SK-N-SH (cell line): ENCODE results near the gene MSH5.

ENCODE experiments used
- EP300 ChIP-seq, 2 experiments: IDR thresholded peaks; 2 replicates each; pipeline versions ENCODE4 v1.4.0 to v1.6.1; 2012; ENCODE audit warnings: borderline replicate concordance in 1 of 2, low read depth in 1 of 2, low read length in 1 of 2
- EZH2phosphoT487 ChIP-seq: fragments of 200-600 bp; sonication (generic); IDR thresholded peaks from 2 replicates; pipeline ENCODE4 v1.6.1; 2017; ENCODE audit warnings: low read depth, mixed run types, mild to moderate bottlenecking, antibody characterized with exemption, moderate library complexity, borderline replicate concordance
- POLR2AphosphoS5 ChIP-seq: IDR thresholded peaks from 2 replicates; pipeline ENCODE4 v1.6.1; 2012; ENCODE audit warnings: low read depth, low read length
- RAD21 ChIP-seq: IDR thresholded peaks from 2 replicates; pipeline ENCODE4 v1.6.1; 2012; ENCODE audit warnings: mild to moderate bottlenecking, low read length
- TF ChIP-seq, protein P1 (sequence below): fragments of 200-600 bp; sonication (generic); IDR thresholded peaks from 2 replicates; pipeline ENCODE4 v1.6.1; 2017; ENCODE audit warnings: antibody characterized with exemption, mild to moderate bottlenecking, moderate library complexity
- TF ChIP-seq, protein P2 (sequence below): IDR thresholded peaks from 2 replicates; pipeline ENCODE4; 2012
- TF ChIP-seq, protein P3 (sequence below): IDR thresholded peaks from 2 replicates; pipeline ENCODE4 v1.6.1; 2012; ENCODE audit warnings: mild to moderate bottlenecking, low read depth, low read length, moderate library complexity
- TF ChIP-seq, protein P4 (sequence below): IDR thresholded peaks from 2 replicates; pipeline ENCODE4 v1.4.0; 2012; ENCODE audit warnings: low read depth, borderline replicate concordance

DNA sequence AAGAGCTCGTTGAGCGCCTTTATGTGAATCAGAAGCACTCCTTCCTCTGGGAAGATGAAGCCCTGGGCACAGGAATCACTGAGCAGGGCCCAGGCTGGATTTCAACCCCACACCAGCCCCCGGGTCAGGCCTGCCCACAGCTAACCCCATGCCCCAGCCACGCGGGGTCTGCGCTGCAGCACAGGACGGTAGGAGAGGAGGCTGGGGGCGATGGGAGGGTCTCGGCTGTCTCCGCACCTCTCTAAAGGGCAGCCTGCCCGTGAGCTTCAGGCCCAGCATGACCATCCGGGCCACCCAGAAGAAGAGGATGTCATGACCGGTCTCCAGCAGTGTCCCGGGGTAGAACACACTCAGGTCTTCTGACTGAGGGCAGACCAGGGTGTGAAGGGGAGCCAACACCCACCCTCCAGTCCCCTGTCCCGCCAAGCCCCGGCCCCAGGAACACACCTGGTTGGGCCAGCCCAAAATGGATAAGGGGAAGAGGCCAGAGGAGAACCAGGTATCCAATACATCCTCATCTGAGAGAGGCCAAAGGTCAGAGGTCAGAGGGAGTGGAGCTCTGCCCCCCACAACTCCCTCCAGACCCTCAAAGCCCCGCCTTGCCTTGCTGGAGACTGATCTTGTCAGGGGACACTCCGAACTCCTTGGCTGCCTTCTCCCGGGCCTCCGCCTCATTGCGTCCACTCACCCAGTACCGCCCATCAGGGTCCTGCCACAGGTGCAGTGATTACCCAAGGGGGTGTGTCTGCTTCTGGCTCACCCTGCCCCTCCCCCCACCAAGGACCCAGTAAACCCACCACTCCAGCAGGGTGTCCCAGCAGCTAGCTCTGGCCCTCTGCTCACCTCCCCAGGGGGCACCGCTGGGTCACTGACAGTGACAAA, 41.7 kb downstream of the MSH5 start:
- TF ChIP-seq, protein P1, sequence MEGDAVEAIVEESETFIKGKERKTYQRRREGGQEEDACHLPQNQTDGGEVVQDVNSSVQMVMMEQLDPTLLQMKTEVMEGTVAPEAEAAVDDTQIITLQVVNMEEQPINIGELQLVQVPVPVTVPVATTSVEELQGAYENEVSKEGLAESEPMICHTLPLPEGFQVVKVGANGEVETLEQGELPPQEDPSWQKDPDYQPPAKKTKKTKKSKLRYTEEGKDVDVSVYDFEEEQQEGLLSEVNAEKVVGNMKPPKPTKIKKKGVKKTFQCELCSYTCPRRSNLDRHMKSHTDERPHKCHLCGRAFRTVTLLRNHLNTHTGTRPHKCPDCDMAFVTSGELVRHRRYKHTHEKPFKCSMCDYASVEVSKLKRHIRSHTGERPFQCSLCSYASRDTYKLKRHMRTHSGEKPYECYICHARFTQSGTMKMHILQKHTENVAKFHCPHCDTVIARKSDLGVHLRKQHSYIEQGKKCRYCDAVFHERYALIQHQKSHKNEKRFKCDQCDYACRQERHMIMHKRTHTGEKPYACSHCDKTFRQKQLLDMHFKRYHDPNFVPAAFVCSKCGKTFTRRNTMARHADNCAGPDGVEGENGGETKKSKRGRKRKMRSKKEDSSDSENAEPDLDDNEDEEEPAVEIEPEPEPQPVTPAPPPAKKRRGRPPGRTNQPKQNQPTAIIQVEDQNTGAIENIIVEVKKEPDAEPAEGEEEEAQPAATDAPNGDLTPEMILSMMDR, result no peak
- no peak for TF ChIP-seq EP300 (IDR thresholded peaks at IDR 0.05; ENCODE audit: borderline replicate concordance in 1 of 2, low read depth in 1 of 2, low read length in 1 of 2)
- TF ChIP-seq POLR2AphosphoS5, result no peak
- TF ChIP-seq, protein P2, sequence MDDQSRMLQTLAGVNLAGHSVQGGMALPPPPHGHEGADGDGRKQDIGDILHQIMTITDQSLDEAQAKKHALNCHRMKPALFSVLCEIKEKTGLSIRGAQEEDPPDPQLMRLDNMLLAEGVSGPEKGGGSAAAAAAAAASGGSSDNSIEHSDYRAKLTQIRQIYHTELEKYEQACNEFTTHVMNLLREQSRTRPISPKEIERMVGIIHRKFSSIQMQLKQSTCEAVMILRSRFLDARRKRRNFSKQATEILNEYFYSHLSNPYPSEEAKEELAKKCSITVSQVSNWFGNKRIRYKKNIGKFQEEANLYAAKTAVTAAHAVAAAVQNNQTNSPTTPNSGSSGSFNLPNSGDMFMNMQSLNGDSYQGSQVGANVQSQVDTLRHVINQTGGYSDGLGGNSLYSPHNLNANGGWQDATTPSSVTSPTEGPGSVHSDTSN, result no peak
- TF ChIP-seq, protein P3, sequence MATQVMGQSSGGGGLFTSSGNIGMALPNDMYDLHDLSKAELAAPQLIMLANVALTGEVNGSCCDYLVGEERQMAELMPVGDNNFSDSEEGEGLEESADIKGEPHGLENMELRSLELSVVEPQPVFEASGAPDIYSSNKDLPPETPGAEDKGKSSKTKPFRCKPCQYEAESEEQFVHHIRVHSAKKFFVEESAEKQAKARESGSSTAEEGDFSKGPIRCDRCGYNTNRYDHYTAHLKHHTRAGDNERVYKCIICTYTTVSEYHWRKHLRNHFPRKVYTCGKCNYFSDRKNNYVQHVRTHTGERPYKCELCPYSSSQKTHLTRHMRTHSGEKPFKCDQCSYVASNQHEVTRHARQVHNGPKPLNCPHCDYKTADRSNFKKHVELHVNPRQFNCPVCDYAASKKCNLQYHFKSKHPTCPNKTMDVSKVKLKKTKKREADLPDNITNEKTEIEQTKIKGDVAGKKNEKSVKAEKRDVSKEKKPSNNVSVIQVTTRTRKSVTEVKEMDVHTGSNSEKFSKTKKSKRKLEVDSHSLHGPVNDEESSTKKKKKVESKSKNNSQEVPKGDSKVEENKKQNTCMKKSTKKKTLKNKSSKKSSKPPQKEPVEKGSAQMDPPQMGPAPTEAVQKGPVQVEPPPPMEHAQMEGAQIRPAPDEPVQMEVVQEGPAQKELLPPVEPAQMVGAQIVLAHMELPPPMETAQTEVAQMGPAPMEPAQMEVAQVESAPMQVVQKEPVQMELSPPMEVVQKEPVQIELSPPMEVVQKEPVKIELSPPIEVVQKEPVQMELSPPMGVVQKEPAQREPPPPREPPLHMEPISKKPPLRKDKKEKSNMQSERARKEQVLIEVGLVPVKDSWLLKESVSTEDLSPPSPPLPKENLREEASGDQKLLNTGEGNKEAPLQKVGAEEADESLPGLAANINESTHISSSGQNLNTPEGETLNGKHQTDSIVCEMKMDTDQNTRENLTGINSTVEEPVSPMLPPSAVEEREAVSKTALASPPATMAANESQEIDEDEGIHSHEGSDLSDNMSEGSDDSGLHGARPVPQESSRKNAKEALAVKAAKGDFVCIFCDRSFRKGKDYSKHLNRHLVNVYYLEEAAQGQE, result no peak
- no peak for TF ChIP-seq EZH2phosphoT487
- TF ChIP-seq, protein P4, sequence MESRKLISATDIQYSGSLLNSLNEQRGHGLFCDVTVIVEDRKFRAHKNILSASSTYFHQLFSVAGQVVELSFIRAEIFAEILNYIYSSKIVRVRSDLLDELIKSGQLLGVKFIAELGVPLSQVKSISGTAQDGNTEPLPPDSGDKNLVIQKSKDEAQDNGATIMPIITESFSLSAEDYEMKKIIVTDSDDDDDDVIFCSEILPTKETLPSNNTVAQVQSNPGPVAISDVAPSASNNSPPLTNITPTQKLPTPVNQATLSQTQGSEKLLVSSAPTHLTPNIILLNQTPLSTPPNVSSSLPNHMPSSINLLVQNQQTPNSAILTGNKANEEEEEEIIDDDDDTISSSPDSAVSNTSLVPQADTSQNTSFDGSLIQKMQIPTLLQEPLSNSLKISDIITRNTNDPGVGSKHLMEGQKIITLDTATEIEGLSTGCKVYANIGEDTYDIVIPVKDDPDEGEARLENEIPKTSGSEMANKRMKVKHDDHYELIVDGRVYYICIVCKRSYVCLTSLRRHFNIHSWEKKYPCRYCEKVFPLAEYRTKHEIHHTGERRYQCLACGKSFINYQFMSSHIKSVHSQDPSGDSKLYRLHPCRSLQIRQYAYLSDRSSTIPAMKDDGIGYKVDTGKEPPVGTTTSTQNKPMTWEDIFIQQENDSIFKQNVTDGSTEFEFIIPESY, result no peak
- TF ChIP-seq RAD21, result no peak
